ENCODE data around the gene NFIB. TPM values are rescaled to one million over a fixed set of nuclear protein-coding genes. Genes with fewer than 3 reads are reported as not detected.

The NFIB gene
- total RNA-seq, 2 donors from 2014 or later = 53.0 to 54.0 TPM

GRCh38 chr9:14052359-14052758 lies 261.6 kb downstream of the NFIB start:
- Histone ChIP-seq H3K4me1 (no peaks in the 10 kb centered on the region), H3K36me3 (no peaks in the 10 kb centered on the region), H3K4me3 (no peak overlapping the region), H3K9me3 (no peaks in the 10 kb centered on the region), H3K9ac (ENCODE audit: low read depth in 2 of 2, low read length in 2 of 2) (no peak overlapping the region), H3K27ac (no peak overlapping the region), H3K27me3 (no peaks in the 10 kb centered on the region)
- no peak for TF ChIP-seq CTCF (IDR thresholded peaks at IDR 0.05)
- intact Hi-C loops (cut with DNase I) = no loop called here
- DNase-seq = no peak

- no peak overlapping the region for H3K27ac ChIP-seq
- H3K9me3 ChIP-seq = no peaks in the 10 kb centered on the region
- no peak for TF ChIP-seq CTCF (IDR thresholded peaks at IDR 0.05)
- H3K27me3 ChIP-seq = no peaks in the 10 kb centered on the region
- H3K4me3 ChIP-seq = no peak overlapping the region
- H3K9ac ChIP-seq (ENCODE audit: low read depth in 2 of 2, low read length in 2 of 2) = no peak overlapping the region
- intact Hi-C loops (cut with DNase I) = no loop called here
- H3K4me1 ChIP-seq = no peaks in the 10 kb centered on the region
- H3K36me3 ChIP-seq = no peaks in the 10 kb centered on the region
- DNase-seq = no peak
Observed at GRCh38 chr9:14051419-14051818, 262.5 kb downstream of the NFIB start.

- Histone ChIP-seq H3K4me1 (no peaks in the 10 kb centered on the region), H3K36me3 (no peaks in the 10 kb centered on the region), H3K9me3 (no peaks in the 10 kb centered on the region), H3K9ac (ENCODE audit: low read depth in 2 of 2, low read length in 2 of 2) (no peak overlapping the region), H3K27me3 (no peaks in the 10 kb centered on the region), H3K27ac (no peak overlapping the region), H3K4me3 (no peak overlapping the region)
- no peak for DNase-seq
- intact Hi-C loops (cut with DNase I) = no loop called here
- no peak for TF ChIP-seq CTCF (IDR thresholded peaks at IDR 0.05)
Observed at GRCh38 chr9:14043483-14043882, 270.5 kb downstream of the NFIB start.

GRCh38 chr9:14037331-14037730 lies 276.6 kb downstream of the NFIB start:
- no peak overlapping the region for H3K4me3 ChIP-seq
- intact Hi-C loops (cut with DNase I) = no loop called here
- H3K9ac ChIP-seq (ENCODE audit: low read depth in 2 of 2, low read length in 2 of 2) = no peak overlapping the region
- no peak for DNase-seq
- H3K27me3 ChIP-seq = no peaks in the 10 kb centered on the region
- TF ChIP-seq CTCF (IDR thresholded peaks at IDR 0.05) = no peak
- no peak overlapping the region for H3K27ac ChIP-seq
- H3K36me3 ChIP-seq = no peaks in the 10 kb centered on the region
- no peaks in the 10 kb centered on the region for H3K9me3 ChIP-seq
- no peaks in the 10 kb centered on the region for H3K4me1 ChIP-seq

GRCh38 chr9:14033067-14033466 lies 280.9 kb downstream of the NFIB start:
- Histone ChIP-seq H3K9ac (ENCODE audit: low read depth in 2 of 2, low read length in 2 of 2) (no peak overlapping the region), H3K27me3 (no peaks in the 10 kb centered on the region), H3K27ac (no peak overlapping the region), H3K4me1 (no peaks in the 10 kb centered on the region), H3K36me3 (no peaks in the 10 kb centered on the region), H3K4me3 (no peak overlapping the region), H3K9me3 (no peaks in the 10 kb centered on the region)
- intact Hi-C loops (cut with DNase I) = no loop called here
- TF ChIP-seq CTCF (IDR thresholded peaks at IDR 0.05) = no peak
- DNase-seq = no peak

Data from colonic mucosa (tissue), 4 donors.